Measurements from ENCODE around the gene PAMR1. TPM values are rescaled to one million over a fixed set of nuclear protein-coding genes. Genes with fewer than 3 reads are reported as not detected.
A peak's percentile ranks its signal among the peaks of the same experiment; 100 is the strongest.
"Not testable (repeated sequence)": the region's sequence is repeated elsewhere in the genome, so short reads cannot be mapped to it uniquely, and the experiment has no call there.

The PAMR1 gene
- total RNA-seq, 1 experiment from 2014 or later: 17.9 TPM

DNA sequence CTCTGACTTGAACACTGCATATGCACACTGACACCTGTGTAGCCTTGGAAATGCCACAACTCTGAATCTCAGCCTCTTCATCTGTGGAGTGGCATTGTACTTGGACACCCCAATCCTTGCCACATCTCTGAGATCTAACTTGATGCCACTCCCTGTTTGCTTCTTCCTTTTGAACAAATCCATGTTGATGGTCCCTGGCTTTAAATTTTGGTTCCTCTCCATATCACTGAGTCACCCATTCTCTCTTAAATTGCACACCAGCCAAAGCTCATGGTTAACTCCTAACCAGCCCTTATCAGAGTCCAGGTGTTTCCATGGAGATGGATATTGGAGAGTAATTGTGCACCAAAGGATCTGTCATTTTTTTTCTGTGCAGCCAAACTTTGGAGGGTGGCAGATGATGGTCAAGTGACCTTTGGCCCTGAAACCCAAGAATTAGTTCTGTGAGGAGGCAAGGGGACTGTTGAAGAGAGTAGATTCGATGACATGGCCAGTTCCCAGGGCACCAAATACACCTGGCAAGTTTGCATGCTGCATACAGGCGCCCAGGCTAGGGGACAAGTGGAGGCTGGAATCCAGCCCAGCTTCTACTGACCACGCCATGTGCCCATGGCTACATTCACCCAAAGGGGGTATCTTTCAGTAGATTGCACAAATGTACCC is 25.1 kb upstream of the PAMR1 start:
- ChIA-PET POLR2A (no interaction called here), CTCF (no interaction called here)

DNA sequence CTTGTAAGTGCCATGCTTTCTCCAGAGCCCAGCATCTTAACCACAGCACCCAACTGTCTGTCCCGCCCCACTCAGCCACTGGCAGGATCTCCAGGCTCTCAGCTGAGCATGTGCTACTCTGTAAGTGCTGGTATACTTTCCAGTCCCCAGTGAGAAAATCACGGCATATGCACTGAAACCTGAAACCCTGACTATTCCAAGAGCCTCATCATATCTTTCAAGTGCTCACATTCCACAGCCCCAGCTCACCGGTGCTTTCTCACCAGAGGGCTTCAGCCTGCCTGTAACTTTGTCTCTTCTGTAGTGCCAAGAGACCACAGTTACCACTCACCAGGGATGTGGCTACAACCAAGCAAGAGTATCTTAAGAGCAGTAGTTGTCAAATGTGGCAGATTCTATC is 24.4 kb upstream of the PAMR1 start:
- H3K27me3 ChIP-seq (replicated peaks; ENCODE audit: control insufficient read depth, insufficient read depth, low read length): no peaks in the 10 kb centered on the region
- Mint-ChIP-seq H3K4me3 (ENCODE audit: unreplicated experiment) (no peak overlapping the region), H3K4me1 (ENCODE audit: low read depth, unreplicated experiment) (peaks cover 14% of the 10 kb centered on the region), H3K9me3 (ENCODE audit: unreplicated experiment) (no peaks in the 10 kb centered on the region), H3K36me3 (ENCODE audit: insufficient read depth, unreplicated experiment) (no peaks in the 10 kb centered on the region), H3K27me3 (ENCODE audit: insufficient read depth, unreplicated experiment) (no peaks in the 10 kb centered on the region), H3K27ac (ENCODE audit: unreplicated experiment) (no peak overlapping the region)
- peak; percentile 16 to 41 for DNase-seq
- TF ChIP-seq, protein P1, sequence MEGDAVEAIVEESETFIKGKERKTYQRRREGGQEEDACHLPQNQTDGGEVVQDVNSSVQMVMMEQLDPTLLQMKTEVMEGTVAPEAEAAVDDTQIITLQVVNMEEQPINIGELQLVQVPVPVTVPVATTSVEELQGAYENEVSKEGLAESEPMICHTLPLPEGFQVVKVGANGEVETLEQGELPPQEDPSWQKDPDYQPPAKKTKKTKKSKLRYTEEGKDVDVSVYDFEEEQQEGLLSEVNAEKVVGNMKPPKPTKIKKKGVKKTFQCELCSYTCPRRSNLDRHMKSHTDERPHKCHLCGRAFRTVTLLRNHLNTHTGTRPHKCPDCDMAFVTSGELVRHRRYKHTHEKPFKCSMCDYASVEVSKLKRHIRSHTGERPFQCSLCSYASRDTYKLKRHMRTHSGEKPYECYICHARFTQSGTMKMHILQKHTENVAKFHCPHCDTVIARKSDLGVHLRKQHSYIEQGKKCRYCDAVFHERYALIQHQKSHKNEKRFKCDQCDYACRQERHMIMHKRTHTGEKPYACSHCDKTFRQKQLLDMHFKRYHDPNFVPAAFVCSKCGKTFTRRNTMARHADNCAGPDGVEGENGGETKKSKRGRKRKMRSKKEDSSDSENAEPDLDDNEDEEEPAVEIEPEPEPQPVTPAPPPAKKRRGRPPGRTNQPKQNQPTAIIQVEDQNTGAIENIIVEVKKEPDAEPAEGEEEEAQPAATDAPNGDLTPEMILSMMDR (IDR thresholded peaks at IDR 0.05; ENCODE audit: insufficient read depth in 1 of 2, low read depth in 1 of 2, low read length in 1 of 2, severe bottlenecking in 1 of 2, unreplicated experiment in 1 of 2): no peak
- intact Hi-C loops (cut with micrococcal nuclease; ENCODE audit: unreplicated experiment): no loop called here
- H3K4me3 ChIP-seq (ENCODE audit: low read depth, low read length): no peak overlapping the region
- H3K4me1 ChIP-seq: peaks cover 15% of the 10 kb centered on the region
- BruUV-seq (replicated peaks): no TSS peak
- no peaks in the 10 kb centered on the region for H3K36me3 ChIP-seq (ENCODE audit: control insufficient read depth, insufficient read depth, low read length)
- POLR2A ChIA-PET: no interaction called here
- no peaks in the 10 kb centered on the region for H3K9me3 ChIP-seq
- CTCF ChIA-PET: interaction anchor here (0.6 kb wide), 1 partner anchor 272 kb away, joined by 3 read pairs; no protein-coding TSS in a partner anchor

More for the DNA sequence above, 25.1 kb upstream of the PAMR1 start:
- no peak overlapping the region for H3K27ac Mint-ChIP-seq (ENCODE audit: unreplicated experiment)
- peaks cover 14% of the 10 kb centered on the region for H3K4me1 Mint-ChIP-seq (ENCODE audit: low read depth, unreplicated experiment)
- H3K27me3 ChIP-seq (replicated peaks; ENCODE audit: control insufficient read depth, insufficient read depth, low read length): no peaks in the 10 kb centered on the region
- H3K4me3 Mint-ChIP-seq (ENCODE audit: unreplicated experiment): no peak overlapping the region
- no peaks in the 10 kb centered on the region for H3K9me3 ChIP-seq
- peaks cover 15% of the 10 kb centered on the region for H3K4me1 ChIP-seq
- no peaks in the 10 kb centered on the region for H3K36me3 Mint-ChIP-seq (ENCODE audit: insufficient read depth, unreplicated experiment)
- intact Hi-C loops (cut with micrococcal nuclease; ENCODE audit: unreplicated experiment): no loop called here
- no peaks in the 10 kb centered on the region for H3K27me3 Mint-ChIP-seq (ENCODE audit: insufficient read depth, unreplicated experiment)
- DNase-seq: no peak
- no peaks in the 10 kb centered on the region for H3K36me3 ChIP-seq (ENCODE audit: control insufficient read depth, insufficient read depth, low read length)
- TF ChIP-seq, protein P1 (IDR thresholded peaks at IDR 0.05; ENCODE audit: insufficient read depth in 1 of 2, low read depth in 1 of 2, low read length in 1 of 2, severe bottlenecking in 1 of 2, unreplicated experiment in 1 of 2): no peak
- BruUV-seq (replicated peaks): no TSS peak
- H3K9me3 Mint-ChIP-seq (ENCODE audit: unreplicated experiment): no peaks in the 10 kb centered on the region
- no peak overlapping the region for H3K4me3 ChIP-seq (ENCODE audit: low read depth, low read length)

- ChIA-PET CTCF (interaction anchor here (0.6 kb wide), 1 partner anchor 273 kb away, joined by 3 read pairs; no protein-coding TSS in a partner anchor), POLR2A (no interaction called here)
- Histone ChIP-seq H3K4me1 (peaks cover 15% of the 10 kb centered on the region), H3K9me3 (no peaks in the 10 kb centered on the region), H3K27me3 (replicated peaks; ENCODE audit: control insufficient read depth, insufficient read depth, low read length) (no peaks in the 10 kb centered on the region), H3K36me3 (ENCODE audit: control insufficient read depth, insufficient read depth, low read length) (no peaks in the 10 kb centered on the region), H3K4me3 (ENCODE audit: low read depth, low read length) (no peak overlapping the region)
- intact Hi-C loops (cut with micrococcal nuclease; ENCODE audit: unreplicated experiment): no loop called here
- no peak overlapping the region for H3K4me3 Mint-ChIP-seq (ENCODE audit: unreplicated experiment)
- no peaks in the 10 kb centered on the region for H3K27me3 Mint-ChIP-seq (ENCODE audit: insufficient read depth, unreplicated experiment)
- H3K36me3 Mint-ChIP-seq (ENCODE audit: insufficient read depth, unreplicated experiment): no peaks in the 10 kb centered on the region
- peaks cover 14% of the 10 kb centered on the region for H3K4me1 Mint-ChIP-seq (ENCODE audit: low read depth, unreplicated experiment)
- no peak for DNase-seq
- no TSS peak for BruUV-seq (replicated peaks)
- TF ChIP-seq, protein P1 (IDR thresholded peaks at IDR 0.05; ENCODE audit: insufficient read depth in 1 of 2, low read depth in 1 of 2, low read length in 1 of 2, severe bottlenecking in 1 of 2, unreplicated experiment in 1 of 2): no peak
- H3K27ac Mint-ChIP-seq (ENCODE audit: unreplicated experiment): no peak overlapping the region
- no peaks in the 10 kb centered on the region for H3K9me3 Mint-ChIP-seq (ENCODE audit: unreplicated experiment)
Measured at GRCh38 chr11:35548925-35549561, 23.6 kb upstream of the PAMR1 start.

GRCh38 chr11:35547995-35548394 is 22.6 kb upstream of the PAMR1 start:
- H3K36me3 Mint-ChIP-seq (ENCODE audit: insufficient read depth, unreplicated experiment); POLR2A ChIA-PET; CTCF ChIA-PET; H3K9me3 ChIP-seq; DNase-seq; H3K27me3 Mint-ChIP-seq (ENCODE audit: insufficient read depth, unreplicated experiment); H3K27me3 ChIP-seq (replicated peaks; ENCODE audit: control insufficient read depth, insufficient read depth, low read length); H3K4me3 ChIP-seq (ENCODE audit: low read depth, low read length); H3K36me3 ChIP-seq (ENCODE audit: control insufficient read depth, insufficient read depth, low read length); H3K27ac Mint-ChIP-seq (ENCODE audit: unreplicated experiment); H3K4me3 Mint-ChIP-seq (ENCODE audit: unreplicated experiment); BruUV-seq (replicated peaks); intact Hi-C loops (cut with micrococcal nuclease; ENCODE audit: unreplicated experiment); H3K9me3 Mint-ChIP-seq (ENCODE audit: unreplicated experiment): not testable (repeated sequence)
- peaks cover 19% of the 10 kb centered on the region; the same call in 1 of the 2 replicates for H3K4me1 ChIP-seq
- peaks cover 14% of the 10 kb centered on the region for H3K4me1 Mint-ChIP-seq (ENCODE audit: low read depth, unreplicated experiment)

All from Caco-2 (cell line).